Mesenchymal stem cell (in vitro differentiated cells and primary cell): Measurements from ENCODE around the gene LRRIQ1.

Source experiments
- DNase-seq: peaks from one replicate; pipeline ENCODE4 v3.0.0-alpha.2; 2013
- H2AFZ ChIP-seq: one replicate; pipeline ENCODE4 v1.6.1; 2013; ENCODE audit warnings: low read depth, mild to moderate bottlenecking, control low read depth, inconsistent platforms, low read length, moderate library complexity
- H2AK5ac ChIP-seq: 2 replicates; pipeline ENCODE4 v1.6.1; 2013; ENCODE audit warnings: low read length, moderate library complexity, mild to moderate bottlenecking, inconsistent platforms; ENCODE audit not compliant: severe bottlenecking
- H2BK120ac ChIP-seq: one replicate; pipeline ENCODE4 v1.6.1; 2013; ENCODE audit warnings: low read depth, mild to moderate bottlenecking, inconsistent platforms, low read length, moderate library complexity
- H2BK12ac ChIP-seq, 2 experiments: one replicate each; pipeline ENCODE4 v1.6.1; 2013; ENCODE audit warnings: inconsistent platforms in 2 of 2, low read length in 2 of 2, mild to moderate bottlenecking in 2 of 2, moderate library complexity in 2 of 2, control low read depth in 1 of 2
- H2BK15ac ChIP-seq: one replicate; pipeline ENCODE4 v1.6.1; 2013; ENCODE audit warnings: mild to moderate bottlenecking, low read depth, inconsistent platforms; ENCODE audit not compliant: poor library complexity, severe bottlenecking
- H2BK5ac ChIP-seq: 2 replicates; pipeline ENCODE4 v1.6.1; 2013; ENCODE audit warnings: low read depth, mild to moderate bottlenecking, low read length, control low read depth, inconsistent platforms; ENCODE audit not compliant: poor library complexity, severe bottlenecking
- H3K14ac ChIP-seq, 2 experiments: one replicate each; pipeline ENCODE4 v1.6.1; 2013; ENCODE audit warnings: inconsistent platforms in 2 of 2, low read length in 2 of 2, control low read depth in 1 of 2, mild to moderate bottlenecking in 1 of 2, moderate library complexity in 1 of 2
- H3K18ac ChIP-seq, 2 experiments: one replicate each; pipeline ENCODE4 v1.6.1; 2013; ENCODE audit warnings: inconsistent platforms in 2 of 2, low read length in 2 of 2, control low read depth in 1 of 2, low read depth in 1 of 2, mild to moderate bottlenecking in 1 of 2
- H3K23ac ChIP-seq, 2 experiments: one replicate each; pipeline ENCODE4 v1.6.1; 2013; ENCODE audit warnings: inconsistent platforms in 2 of 2, low read length in 2 of 2, mild to moderate bottlenecking in 2 of 2, moderate library complexity in 2 of 2, control low read depth in 1 of 2
- H3K27ac ChIP-seq: 2 replicates; pipeline ENCODE4 v1.5.1; 2013; ENCODE audit warnings: mild to moderate bottlenecking, moderate library complexity, low read length, control low read depth, inconsistent platforms; ENCODE audit not compliant: poor library complexity, severe bottlenecking
- H3K27me3 ChIP-seq, 2 experiments: 2 replicates each; pipeline versions ENCODE4 v1.6.1 to v1.7.0; 2013; ENCODE audit warnings: low read length in 2 of 2, mild to moderate bottlenecking in 2 of 2, moderate library complexity in 2 of 2, control low read depth in 1 of 2, inconsistent platforms in 1 of 2; ENCODE audit not compliant: control insufficient read depth in 1 of 2, insufficient read depth in 1 of 2
- H3K36me3 ChIP-seq, 2 experiments: 2 replicates each; pipeline versions ENCODE4 v1.6.1 to v1.7.0; 2013; ENCODE audit warnings: low read length in 2 of 2, control low read depth in 1 of 2, inconsistent platforms in 1 of 2, low read depth in 1 of 2, mild to moderate bottlenecking in 1 of 2; ENCODE audit not compliant: insufficient read depth in 2 of 2, control insufficient read depth in 1 of 2
- H3K4ac ChIP-seq, 2 experiments: one replicate each; pipeline ENCODE4 v1.6.1; 2013; ENCODE audit warnings: inconsistent platforms in 2 of 2, low read length in 2 of 2, mild to moderate bottlenecking in 2 of 2, moderate library complexity in 2 of 2, control low read depth in 1 of 2, low read depth in 1 of 2
- H3K4me1 ChIP-seq: 2 replicates; pipeline ENCODE4 v1.6.1; 2013; ENCODE audit warnings: low read depth, low read length, control low read depth; ENCODE audit not compliant: control insufficient read depth, insufficient read depth
- H3K4me2 ChIP-seq: 2 replicates; pipeline ENCODE4 v1.6.1; 2013; ENCODE audit warnings: low read length, mild to moderate bottlenecking, inconsistent platforms; ENCODE audit not compliant: poor library complexity, severe bottlenecking
- H3K4me3 ChIP-seq, 2 experiments: 2 replicates each; pipeline versions ENCODE4 v1.5.1 to v1.7.0; 2013; ENCODE audit warnings: low read length in 2 of 2, mild to moderate bottlenecking in 2 of 2, control low read depth in 1 of 2, low read depth in 1 of 2; ENCODE audit not compliant: insufficient read depth in 1 of 2
- H3K79me1 ChIP-seq: replicated peaks from 2 replicates; pipeline ENCODE4 v1.6.1; 2013; ENCODE audit warnings: mild to moderate bottlenecking, control low read depth, low read length, inconsistent platforms; ENCODE audit not compliant: poor library complexity, severe bottlenecking
- H3K9ac ChIP-seq: 2 replicates; pipeline ENCODE4 v1.7.0; 2013; ENCODE audit warnings: mild to moderate bottlenecking, low read length, moderate library complexity
- H3K9me3 ChIP-seq: 2 replicates; pipeline ENCODE4 v1.7.0; 2013; ENCODE audit warnings: mild to moderate bottlenecking, low read length; ENCODE audit not compliant: control insufficient read depth
- H4K8ac ChIP-seq: one replicate; pipeline ENCODE4 v1.6.1; 2013; ENCODE audit warnings: inconsistent platforms, mild to moderate bottlenecking, low read length, moderate library complexity
- H4K91ac ChIP-seq: one replicate; pipeline ENCODE4 v1.6.1; 2013; ENCODE audit warnings: mild to moderate bottlenecking, low read length, inconsistent platforms
- WGBS: methylation state at CpG from one replicate; pipeline ENCODE4 v1.1.7; 2013; ENCODE audit warnings: mixed read lengths; 5-methylcytosine and 5-hydroxymethylcytosine counted together

LRRIQ1 gene

DNA sequence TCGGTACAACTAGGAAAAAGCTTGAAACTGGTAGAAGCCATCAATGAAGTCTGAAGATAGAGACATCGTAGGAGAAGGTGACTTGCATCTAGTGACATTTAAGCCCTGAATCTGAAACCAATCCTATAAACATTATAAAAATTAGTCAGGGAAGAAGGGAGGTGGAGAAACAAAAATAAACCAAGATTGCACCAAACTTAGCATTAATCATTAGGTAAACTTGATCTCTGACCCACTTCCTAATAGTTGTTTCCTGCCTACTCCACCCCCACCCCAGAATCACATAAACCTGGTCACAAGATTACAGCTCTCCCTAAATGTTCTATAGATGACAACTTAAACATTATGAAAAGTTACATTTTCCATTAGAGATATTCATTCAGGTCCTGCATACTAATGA is 40.5 kb upstream of the LRRIQ1 start:
- H3K9me3 ChIP-seq, result peaks cover 4% of the 10 kb centered on the region
- H3K4ac ChIP-seq, result no peak overlapping the region
- no peak overlapping the region for H3K18ac ChIP-seq
- no peak overlapping the region for H4K91ac ChIP-seq
- H3K4me2 ChIP-seq, result no peak overlapping the region
- H3K4me3 ChIP-seq, result no peak overlapping the region
- no peak overlapping the region for H3K23ac ChIP-seq
- no peak overlapping the region for H4K8ac ChIP-seq
- H2AFZ ChIP-seq, result no peak overlapping the region
- H3K4me1 ChIP-seq, result no peaks in the 10 kb centered on the region
- WGBS, result 100% methylated on average over 1 of the region's 2 CpGs
- H3K27me3 ChIP-seq, result no peaks in the 10 kb centered on the region
- no peak overlapping the region for H2BK120ac ChIP-seq
- no peak for DNase-seq
- no peak overlapping the region for H2BK12ac ChIP-seq
- H3K36me3 ChIP-seq, result no peaks in the 10 kb centered on the region
- H2AK5ac ChIP-seq, result no peak overlapping the region
- H2BK5ac ChIP-seq, result no peak overlapping the region
- H2BK15ac ChIP-seq, result no peak overlapping the region
- no peak overlapping the region for H3K14ac ChIP-seq
- no peaks in the 10 kb centered on the region for H3K79me1 ChIP-seq
- no peak overlapping the region for H3K9ac ChIP-seq
- no peak overlapping the region for H3K27ac ChIP-seq

DNA sequence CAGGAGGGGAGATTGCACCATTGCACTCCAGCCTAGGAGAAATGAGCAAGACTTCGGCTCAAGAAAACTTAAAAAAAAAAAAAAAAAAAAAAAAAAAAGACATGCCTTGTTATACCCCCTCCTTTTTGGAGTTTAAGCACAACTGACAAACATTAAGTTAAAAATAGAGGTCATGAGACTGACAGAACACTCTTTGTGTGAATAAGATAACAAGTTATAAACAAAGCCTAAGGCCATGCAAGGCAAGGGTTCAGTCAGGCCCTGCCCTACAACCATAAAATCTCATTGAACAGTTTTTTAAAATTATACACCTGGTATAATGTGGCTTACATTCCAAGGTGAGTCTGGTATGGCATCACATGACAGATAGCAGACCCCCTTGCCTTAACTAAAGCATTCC is 39.4 kb upstream of the LRRIQ1 start:
- no CpG with 5 or more reads among the region's 1 CpG for WGBS
- H3K4me3 ChIP-seq, result no peak overlapping the region

DNA sequence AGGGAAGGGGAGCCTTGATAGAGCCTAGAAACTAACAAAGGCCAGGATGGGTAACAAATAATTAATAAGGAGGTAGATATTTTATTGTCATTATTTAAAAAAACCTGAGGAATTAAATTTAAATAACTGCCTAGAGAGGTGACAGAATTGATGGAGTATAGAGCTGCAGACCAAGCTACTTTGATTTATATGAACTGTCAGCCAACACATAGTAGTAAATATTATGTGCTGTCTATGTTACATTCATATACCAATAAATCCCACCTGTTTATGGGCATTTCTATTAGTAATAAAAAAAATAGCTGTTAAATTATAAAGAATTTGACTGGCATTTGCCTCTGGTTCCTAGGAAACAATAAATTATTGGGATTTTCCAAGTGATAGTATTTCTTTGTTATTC is 37.8 kb upstream of the LRRIQ1 start:
- Histone ChIP-seq H2AFZ (no peak overlapping the region), H3K79me1 (no peaks in the 10 kb centered on the region), H3K4me2 (no peak overlapping the region), H2BK120ac (no peak overlapping the region), H3K27me3 (no peaks in the 10 kb centered on the region), H4K91ac (no peak overlapping the region), H3K36me3 (no peaks in the 10 kb centered on the region), H3K9ac (no peak overlapping the region), H3K27ac (no peak overlapping the region), H3K18ac (no peak overlapping the region), H2AK5ac (no peak overlapping the region), H2BK5ac (no peak overlapping the region), H4K8ac (no peak overlapping the region), H2BK12ac (no peak overlapping the region), H3K23ac (no peak overlapping the region), H3K4me1 (no peaks in the 10 kb centered on the region), H2BK15ac (no peak overlapping the region), H3K4ac (no peak overlapping the region), H3K9me3 (peaks cover 4% of the 10 kb centered on the region), H3K4me3 (no peak overlapping the region), H3K14ac (no peak overlapping the region)
- DNase-seq, result no peak

More for the DNA sequence above, 39.4 kb upstream of the LRRIQ1 start:
- Histone ChIP-seq H3K36me3 (no peaks in the 10 kb centered on the region), H3K27ac (no peak overlapping the region), H3K9me3 (peaks cover 4% of the 10 kb centered on the region), H3K4me2 (no peak overlapping the region), H2AK5ac (no peak overlapping the region), H2AFZ (no peak overlapping the region), H3K14ac (no peak overlapping the region), H4K91ac (no peak overlapping the region), H3K23ac (no peak overlapping the region), H2BK12ac (peak overlapping the region in 1 of 2 experiments; percentile 31), H2BK120ac (no peak overlapping the region), H2BK15ac (no peak overlapping the region), H3K27me3 (no peaks in the 10 kb centered on the region), H3K4me1 (no peaks in the 10 kb centered on the region), H3K18ac (no peak overlapping the region), H3K4ac (no peak overlapping the region), H3K9ac (no peak overlapping the region), H4K8ac (no peak overlapping the region), H3K79me1 (no peaks in the 10 kb centered on the region), H2BK5ac (no peak overlapping the region)
- no peak for DNase-seq

DNA sequence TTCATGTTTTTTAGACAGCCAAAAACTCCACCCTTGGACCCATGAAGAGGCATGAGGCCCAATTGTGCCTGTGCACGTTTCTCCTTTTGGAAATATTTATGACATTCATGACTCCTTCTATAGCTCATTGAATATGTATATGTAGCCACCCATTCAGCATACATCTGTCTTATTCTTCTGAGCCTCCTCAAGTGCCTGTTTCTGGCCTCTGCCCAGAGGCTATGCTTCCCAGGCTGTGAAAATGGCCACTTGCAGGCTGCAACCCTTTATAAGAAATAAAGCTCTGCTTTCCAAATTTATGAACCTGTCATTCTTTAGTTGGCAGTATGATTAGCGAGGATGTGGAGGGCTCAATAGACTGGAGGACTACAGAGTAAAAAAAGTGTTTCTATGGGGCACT is 35.4 kb upstream of the LRRIQ1 start:
- Histone ChIP-seq H3K27ac (no peak overlapping the region), H2BK15ac (no peak overlapping the region), H2AFZ (no peak overlapping the region), H3K4me1 (no peaks in the 10 kb centered on the region), H2AK5ac (no peak overlapping the region), H3K27me3 (no peaks in the 10 kb centered on the region), H3K23ac (no peak overlapping the region), H3K9me3 (no peaks in the 10 kb centered on the region), H3K14ac (no peak overlapping the region), H3K4ac (no peak overlapping the region), H3K36me3 (no peaks in the 10 kb centered on the region), H2BK12ac (no peak overlapping the region), H2BK120ac (no peak overlapping the region), H4K91ac (no peak overlapping the region), H3K4me2 (no peak overlapping the region), H3K79me1 (no peaks in the 10 kb centered on the region), H3K9ac (no peak overlapping the region), H2BK5ac (no peak overlapping the region), H3K4me3 (no peak overlapping the region), H4K8ac (no peak overlapping the region), H3K18ac (no peak overlapping the region)
- WGBS, result 89% methylated on average over 2 of the region's 2 CpGs
- DNase-seq, result no peak
